IgD-negative memory B cell (primary cell): Measurements from ENCODE around the gene KLRD1. TPM values are rescaled to one million over a fixed set of nuclear protein-coding genes. Genes with fewer than 3 reads are reported as not detected.
"Not testable (repeated sequence)": the region's sequence is repeated elsewhere in the genome, so short reads cannot be mapped to it uniquely, and the experiment has no call there.

Experiments
- H3K27ac Mint-ChIP-seq, 3 donors: one replicate each; pipeline ENCODE4 v1.8.0; 2020 to 2022; ENCODE audit warnings: mild to moderate bottlenecking in 3 of 3, mixed read lengths in 3 of 3, moderate library complexity in 1 of 3
- H3K27me3 Mint-ChIP-seq: one replicate; pipeline ENCODE4 v1.8.0; 2021; ENCODE audit warnings: mixed read lengths
- H3K36me3 Mint-ChIP-seq: one replicate; pipeline ENCODE4 v1.8.0; 2020; ENCODE audit warnings: mild to moderate bottlenecking, mixed read lengths
- H3K4me1 Mint-ChIP-seq, 3 donors: one replicate each; pipeline ENCODE4 v1.8.0; 2020 to 2022; ENCODE audit warnings: mixed read lengths in 3 of 3, mild to moderate bottlenecking in 1 of 3
- H3K4me3 Mint-ChIP-seq, 4 donors: one replicate each; pipeline ENCODE4 v1.8.0; 2020 to 2022; ENCODE audit warnings: mild to moderate bottlenecking in 4 of 4, mixed read lengths in 4 of 4, moderate library complexity in 3 of 4
- H3K9me3 Mint-ChIP-seq, 3 donors: one replicate each; pipeline ENCODE4 v1.8.0; 2020 to 2021; ENCODE audit warnings: mixed read lengths in 3 of 3, mild to moderate bottlenecking in 1 of 3
- polyA plus RNA-seq: library from polyadenylated mRNA; unstranded; fragments of 300-500 nt; fragmentation: Illumina TruSeq; gene quantifications from one replicate; pipeline ENCODE4 v1.2.3, GENCODE V29; 2021

The KLRD1 gene
- polyA plus RNA-seq, 1 donor from 2014 or later: 13.1 TPM

- Mint-ChIP-seq H3K27ac (no peak overlapping the region), H3K9me3 (peaks cover 0 to 4% (median 3%) of the 10 kb centered on the region in 3 donors), H3K36me3 (peaks cover 3% of the 10 kb centered on the region), H3K27me3 (peaks cover 2% of the 10 kb centered on the region), H3K4me3 (peak overlapping the region in 3 of 4 donors; percentile 22 to 47 (median 30)), H3K4me1 (peaks cover 9 to 17% (median 10%) of the 10 kb centered on the region in 3 donors)
Observed at GRCh38 chr12:10369557-10370415, 62.1 kb downstream of the KLRD1 start.

DNA sequence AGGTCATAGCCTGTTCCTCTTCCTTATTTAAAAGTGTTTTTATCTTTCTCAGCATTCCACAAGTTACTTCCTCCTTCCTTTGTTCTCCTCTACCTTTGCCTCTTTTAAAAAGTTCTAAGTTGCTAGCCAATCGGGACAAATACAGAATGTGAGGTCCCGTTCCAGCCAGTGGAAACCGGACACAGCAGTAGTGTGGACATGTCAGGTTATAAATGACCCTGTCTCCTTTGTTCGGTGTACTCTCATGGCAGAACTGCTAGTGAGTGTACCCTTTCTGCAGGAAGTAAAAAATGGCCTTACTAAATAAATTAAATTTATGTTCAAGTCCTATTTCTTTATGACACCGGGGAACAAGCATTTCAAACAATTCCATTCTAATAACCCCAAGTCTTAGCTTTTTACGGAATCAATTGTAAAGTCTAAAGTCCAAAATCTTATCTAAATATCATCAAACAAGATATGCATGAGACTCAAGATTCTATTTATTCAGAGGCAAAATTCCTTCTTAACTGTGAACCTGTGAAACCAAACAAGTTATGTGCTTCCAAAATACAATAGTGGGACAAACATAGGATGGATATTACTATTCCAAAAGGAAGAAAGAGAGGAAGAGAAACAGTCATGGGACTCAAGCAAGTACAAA is 64.3 kb downstream of the KLRD1 start:
- not testable (repeated sequence) for H3K9me3 Mint-ChIP-seq, H3K27ac Mint-ChIP-seq, H3K27me3 Mint-ChIP-seq, H3K36me3 Mint-ChIP-seq
- Mint-ChIP-seq H3K4me1 (peaks cover 9 to 17% (median 10%) of the 10 kb centered on the region in 3 donors), H3K4me3 (peak overlapping the region in 2 of 4 donors; percentile 20 to 67)

DNA sequence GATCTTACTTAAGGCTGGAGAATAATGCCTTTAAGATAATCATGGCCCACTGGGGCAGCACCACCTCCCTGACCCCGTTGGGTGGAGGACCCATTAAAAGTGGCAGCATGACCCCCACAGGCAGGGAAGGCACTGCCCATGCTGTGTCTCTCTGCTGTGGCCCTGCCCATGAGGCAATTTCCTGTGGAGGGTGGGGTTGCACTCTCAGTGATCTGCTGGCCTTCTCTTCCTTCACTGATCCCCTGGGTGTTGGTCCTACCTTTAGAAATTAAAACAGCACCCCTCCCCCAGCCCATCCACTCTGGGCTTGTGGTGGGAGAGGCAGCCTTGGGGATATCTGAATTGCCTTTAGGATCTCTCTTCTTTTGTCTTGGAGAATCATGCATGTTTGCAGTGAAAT is 64.9 kb downstream of the KLRD1 start:
- Mint-ChIP-seq H3K27ac (no peak overlapping the region), H3K9me3 (peaks cover 0 to 4% (median 3%) of the 10 kb centered on the region in 3 donors), H3K36me3 (peaks cover 3% of the 10 kb centered on the region), H3K4me3 (peak overlapping the region in 1 of 4 donors; percentile 78), H3K27me3 (peaks cover 2% of the 10 kb centered on the region), H3K4me1 (peaks cover 9 to 17% (median 10%) of the 10 kb centered on the region in 3 donors)

DNA sequence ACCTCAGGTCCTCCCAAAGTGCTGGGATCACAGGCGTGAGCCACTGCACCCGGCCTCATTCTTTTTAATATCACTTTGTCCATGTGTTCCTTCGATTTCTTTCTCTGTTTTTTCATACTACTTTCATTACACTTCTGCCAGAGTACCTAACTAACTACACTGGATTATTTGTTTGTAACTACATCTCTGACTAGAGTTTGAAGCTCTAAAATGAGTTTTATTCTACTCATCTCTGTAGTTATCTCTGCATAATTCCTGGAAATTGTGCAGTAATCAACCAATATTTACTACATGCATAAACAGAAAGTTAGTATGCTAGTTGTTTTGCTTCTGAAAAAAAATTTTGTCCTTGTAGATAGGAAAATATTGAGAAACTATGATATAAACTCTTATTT is 67.0 kb downstream of the KLRD1 start:
- Mint-ChIP-seq H3K36me3 (no peaks in the 10 kb centered on the region), H3K9me3 (no peaks in the 10 kb centered on the region), H3K27ac (peak overlapping the region in 1 of 3 donors; percentile 11), H3K4me1 (peaks cover 9 to 17% (median 10%) of the 10 kb centered on the region in 3 donors), H3K27me3 (peaks cover 2% of the 10 kb centered on the region), H3K4me3 (no peak overlapping the region)

DNA sequence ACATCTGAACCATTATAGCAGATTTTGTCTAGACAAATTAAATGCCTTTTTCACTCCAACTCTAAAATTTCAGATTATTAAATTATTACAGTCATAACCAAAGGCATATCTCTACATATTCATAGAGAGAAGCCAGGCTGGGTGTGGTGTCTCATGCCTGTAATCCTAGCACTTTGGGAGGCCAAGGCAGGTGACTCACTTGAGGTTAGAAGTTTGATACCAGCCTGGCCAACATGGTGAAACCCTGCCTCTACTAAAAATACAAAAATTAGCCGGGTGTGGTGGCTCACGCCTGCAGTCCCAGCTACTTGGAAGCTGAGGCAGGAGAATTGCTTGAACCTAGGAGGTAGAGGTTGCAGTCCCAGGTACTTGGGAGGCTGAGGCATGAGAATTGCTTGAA is 71.1 kb downstream of the KLRD1 start:
- not testable (repeated sequence) for H3K9me3 Mint-ChIP-seq, H3K4me1 Mint-ChIP-seq, H3K36me3 Mint-ChIP-seq, H3K27me3 Mint-ChIP-seq, H3K4me3 Mint-ChIP-seq, H3K27ac Mint-ChIP-seq

Other genes with a start within 250 kb of the KLRD1 start
- gene CLEC1A, start 208.9 kb upstream of the KLRD1 start, polyA plus RNA-seq: not detected
- 1.9 TPM for gene CLEC7A, start 177.7 kb upstream of the KLRD1 start, polyA plus RNA-seq
- not detected for gene OLR1, start 135.7 kb upstream of the KLRD1 start, polyA plus RNA-seq
- gene TMEM52B, start 128.8 kb upstream of the KLRD1 start, polyA plus RNA-seq: not detected
- gene GABARAPL1, start 95.0 kb upstream of the KLRD1 start, polyA plus RNA-seq: 0.68 TPM
- gene KLRK1, start 82.2 kb downstream of the KLRD1 start, polyA plus RNA-seq: 15.8 TPM
- gene KLRC4, start 101.9 kb downstream of the KLRD1 start, polyA plus RNA-seq: not detected
- not detected for gene KLRC3, start 112.7 kb downstream of the KLRD1 start, polyA plus RNA-seq
- not detected for gene KLRC2, start 128.1 kb downstream of the KLRD1 start, polyA plus RNA-seq
- gene KLRC1, start 145.5 kb downstream of the KLRD1 start, polyA plus RNA-seq: 4.5 TPM
- gene EIF2S3B, start 198.0 kb downstream of the KLRD1 start, polyA plus RNA-seq: 0.41 TPM